Motor neuron (in vitro differentiated cells): ENCODE results near the gene ANKRD49. TPM values are rescaled to one million over a fixed set of nuclear protein-coding genes. Genes with fewer than 3 reads are reported as not detected.

Source experiments
- ATAC-seq, 8 experiments: fragments of 200-7000 bp; cut with Tn5 transposase; replicated peaks in 6 of 8; 2 replicates each; pipeline ENCODE4 v1.8.0; 2021; ENCODE audit warnings: mild to moderate bottlenecking in 8 of 8, moderate library complexity in 8 of 8
- H3K27ac ChIP-seq, 2 donors: fragments of 250-450 bp; sonication (Bioruptor Pico); 2 replicates each; pipeline ENCODE4 v1.9.0; 2021; ENCODE audit warnings: antibody characterized with exemption in 2 of 2, mild to moderate bottlenecking in 2 of 2, moderate library complexity in 1 of 2
- H3K4me1 ChIP-seq, 2 donors: fragments of 250-450 bp; sonication (Bioruptor Pico); replicated peaks in 1 of 2; 2 replicates each; pipeline ENCODE4 v1.6.1; 2021; ENCODE audit warnings: antibody characterized with exemption in 2 of 2, mild to moderate bottlenecking in 2 of 2, moderate library complexity in 1 of 2
- H3K4me3 ChIP-seq, 5 donors: fragments of 250-450 bp; sonication (Bioruptor Pico); 2 replicates each; pipeline ENCODE4 v1.9.0; 2021; ENCODE audit warnings: antibody characterized with exemption in 5 of 5, mild to moderate bottlenecking in 5 of 5, moderate library complexity in 4 of 5
- WGBS, 10 experiments: fragments of 450-650 bp; shearing (Covaris generic); methylation state at CpG; one replicate each; pipeline ENCODE4 v1.0.0; 2022; 5-methylcytosine and 5-hydroxymethylcytosine counted together
- in situ Hi-C, 9 experiments: fragments of 400-800 bp; cut with MboI; loops; one replicate each; pipeline ENCODE4 v1.15.0; 2021; ENCODE audit warnings: low sequenced_read_pairs in 9 of 9, low pct_unique_long_range_greater_than_20kb in 2 of 9; ENCODE audit not compliant: unreplicated experiment in 9 of 9
- total RNA-seq, 8 experiments: library from RNA; unstranded; fragments of 300-600 nt; gene quantifications; 2 replicates each; pipeline versions ENCODE4 v1.2.3 to v1.2.4, GENCODE V29; 2022

The ANKRD49 gene
- total RNA-seq, 8 experiments from 2014 or later = 12.1 to 21.2 (median 15.5) TPM

GRCh38 chr11:94533696-94534630, 40.2 kb downstream of the ANKRD49 start:
- no peak overlapping the region for H3K27ac ChIP-seq
- no peak for ATAC-seq
- H3K4me1 ChIP-seq = no peaks in the 10 kb centered on the region
- in situ Hi-C loops = no loop called here
- WGBS, 10 experiments = 15 to 100% (median 72%) methylated on average over 1 to 6 of the region's 6 CpGs
- no peak overlapping the region for H3K4me3 ChIP-seq

GRCh38 chr11:94536386-94536785, 42.6 kb downstream of the ANKRD49 start:
- in situ Hi-C loops = no loop called here

GRCh38 chr11:94537031-94537600, 43.3 kb downstream of the ANKRD49 start:
- ATAC-seq = peak in 1 of 8 experiments; percentile 68
- no peak overlapping the region for H3K27ac ChIP-seq
- 0 to 100% (median 14%) methylated on average over 1 to 3 of the region's 3 CpGs; no CpG with 5 or more reads in 4 of the 10 experiments for WGBS, 10 experiments
- no peaks in the 10 kb centered on the region for H3K4me1 ChIP-seq
- H3K4me3 ChIP-seq = no peak overlapping the region
- in situ Hi-C loops = no loop called here

More at GRCh38 chr11:94536386-94536785, 42.6 kb downstream of the ANKRD49 start:
- H3K4me3 ChIP-seq = no peak overlapping the region
- H3K4me1 ChIP-seq = no peaks in the 10 kb centered on the region
- no peak overlapping the region for H3K27ac ChIP-seq
- no peak for ATAC-seq

GRCh38 chr11:94539420-94539819, 45.6 kb downstream of the ANKRD49 start:
- no peak overlapping the region for H3K4me3 ChIP-seq
- 50 to 100% (median 80%) methylated on average over 1 of the region's 1 CpG; no CpG with 5 or more reads in 3 of the 10 experiments for WGBS, 10 experiments
- peaks cover 0 to 3% of the 10 kb centered on the region in 2 donors for H3K4me1 ChIP-seq
- no peak overlapping the region for H3K27ac ChIP-seq
- in situ Hi-C loops = no loop called here
- no peak for ATAC-seq

- in situ Hi-C loops = no loop called here
- peak within 1 kb of the TSS; percentile 28 to 52 (median 43) for H3K4me3 ChIP-seq
- H3K27ac ChIP-seq = peak within 1 kb of the TSS; percentile 70 to 87
- H3K4me1 ChIP-seq = peaks cover 10 to 23% of the 10 kb centered on the region in 2 donors
- ATAC-seq = peak; percentile 77 to 91 (median 88)
- 0 to 20% (median 9%) methylated on average over 1 to 9 of the region's 109 CpGs; no CpG with 5 or more reads in 6 of the 10 experiments for WGBS, 10 experiments
These were observed 50.2 kb downstream of the ANKRD49 start, which contains the start of gene FUT4 for GRCh38 chr11:94543695-94544645. Gene FUT4 (plus strand): TSS chr11:94543921. CDS start chr11:94544134, 213 bp downstream.

GRCh38 chr11:94544646-94545263, 51.0 kb downstream of the ANKRD49 start:
- peaks cover 10 to 25% of the 10 kb centered on the region in 2 donors for H3K4me1 ChIP-seq
- in situ Hi-C loops = no loop called here
- H3K27ac ChIP-seq = no peak overlapping the region
- WGBS, 10 experiments = 12 to 49% (median 26%) methylated on average over 6 to 8 of the region's 59 CpGs; no CpG with 5 or more reads in 7 of the 10 experiments
- peak in 5 of 8 experiments; percentile 4 to 26 (median 5) for ATAC-seq
- H3K4me3 ChIP-seq = peak overlapping the region; percentile 28 to 52 (median 43)

- Histone ChIP-seq H3K4me3 (peak overlapping the region in 2 of 5 donors; percentile 43 to 52), H3K4me1 (peaks cover 10 to 33% of the 10 kb centered on the region in 2 donors), H3K27ac (no peak overlapping the region)
- ATAC-seq = no peak
- in situ Hi-C loops = no loop called here
- 0 to 95% (median 65%) methylated on average over 2 to 24 of the region's 54 CpGs; no CpG with 5 or more reads in 2 of the 10 experiments for WGBS, 10 experiments
These were observed 51.7 kb downstream of the ANKRD49 start for GRCh38 chr11:94545264-94546161.

- WGBS, 10 experiments = 0 to 67% (median 28%) methylated on average over 1 to 2 of the region's 2 CpGs; no CpG with 5 or more reads in 4 of the 10 experiments
- in situ Hi-C loops = no loop called here
- H3K4me1 ChIP-seq = peaks cover 10 to 33% of the 10 kb centered on the region in 2 donors
- no peak overlapping the region for H3K27ac ChIP-seq
- H3K4me3 ChIP-seq = no peak overlapping the region
- no peak for ATAC-seq
These were observed 52.3 kb downstream of the ANKRD49 start for GRCh38 chr11:94546162-94546470.

GRCh38 chr11:94546886-94547285, 53.1 kb downstream of the ANKRD49 start:
- no peak for ATAC-seq
- H3K4me1 ChIP-seq = peaks cover 10 to 33% of the 10 kb centered on the region in 2 donors
- 100% methylated on average over 1 of the region's 1 CpG; no CpG with 5 or more reads in 3 of the 10 experiments for WGBS, 10 experiments
- no peak overlapping the region for H3K4me3 ChIP-seq
- in situ Hi-C loops = no loop called here
- H3K27ac ChIP-seq = no peak overlapping the region

- in situ Hi-C loops = no loop called here
These were observed 55.4 kb downstream of the ANKRD49 start for GRCh38 chr11:94549146-94549545.

More at GRCh38 chr11:94549146-94549545, 55.4 kb downstream of the ANKRD49 start:
- ATAC-seq = no peak
- H3K4me1 ChIP-seq = peaks cover 7 to 33% of the 10 kb centered on the region in 2 donors
- no peak overlapping the region for H3K27ac ChIP-seq
- H3K4me3 ChIP-seq = no peak overlapping the region
- 27 to 100% (median 65%) methylated on average over 1 to 4 of the region's 5 CpGs; no CpG with 5 or more reads in 2 of the 10 experiments for WGBS, 10 experiments
